PFSK-1 (cell line): Measurements from ENCODE around the gene PMCH.

ENCODE experiments used
- FOXP2 ChIP-seq: optimal IDR thresholded peaks from 2 replicates; pipeline ENCODE3; 2011; ENCODE audit warnings: borderline replicate concordance, control low read depth, inconsistent platforms; ENCODE audit not compliant: insufficient read depth; ENCODE audit errors: extremely low read length, extremely low read depth
- POLR2AphosphoS5 ChIP-seq: IDR thresholded peaks from 2 replicates; pipeline ENCODE4 v1.6.1; 2012; ENCODE audit warnings: low read depth, mild to moderate bottlenecking, control low read depth, low read length, moderate library complexity
- SIN3A ChIP-seq: IDR thresholded peaks from 2 replicates; pipeline ENCODE4 v1.6.1; 2012; ENCODE audit warnings: mild to moderate bottlenecking, low read length, moderate library complexity, borderline replicate concordance; ENCODE audit not compliant: insufficient read depth
- TAF1 ChIP-seq: IDR thresholded peaks from 2 replicates; pipeline ENCODE4 v1.6.1; 2012; ENCODE audit warnings: low read length, control low read depth, borderline replicate concordance; ENCODE audit not compliant: insufficient read depth
- TF ChIP-seq, protein P1 (sequence below), 2 experiments: IDR thresholded peaks; 2 replicates each; pipeline versions ENCODE4 v1.6.1 to v1.8.0; 2011 to 2012; ENCODE audit warnings: low read depth in 2 of 2, low read length in 2 of 2, control low read depth in 1 of 2, inconsistent platforms in 1 of 2, mild to moderate bottlenecking in 1 of 2, moderate library complexity in 1 of 2; ENCODE audit not compliant: insufficient read depth in 1 of 2

PMCH gene

GRCh38 chr12:102201436-102202061 lies 3.9 kb upstream of the PMCH start:
- TF ChIP-seq TAF1 = no peak
- TF ChIP-seq, protein P1, sequence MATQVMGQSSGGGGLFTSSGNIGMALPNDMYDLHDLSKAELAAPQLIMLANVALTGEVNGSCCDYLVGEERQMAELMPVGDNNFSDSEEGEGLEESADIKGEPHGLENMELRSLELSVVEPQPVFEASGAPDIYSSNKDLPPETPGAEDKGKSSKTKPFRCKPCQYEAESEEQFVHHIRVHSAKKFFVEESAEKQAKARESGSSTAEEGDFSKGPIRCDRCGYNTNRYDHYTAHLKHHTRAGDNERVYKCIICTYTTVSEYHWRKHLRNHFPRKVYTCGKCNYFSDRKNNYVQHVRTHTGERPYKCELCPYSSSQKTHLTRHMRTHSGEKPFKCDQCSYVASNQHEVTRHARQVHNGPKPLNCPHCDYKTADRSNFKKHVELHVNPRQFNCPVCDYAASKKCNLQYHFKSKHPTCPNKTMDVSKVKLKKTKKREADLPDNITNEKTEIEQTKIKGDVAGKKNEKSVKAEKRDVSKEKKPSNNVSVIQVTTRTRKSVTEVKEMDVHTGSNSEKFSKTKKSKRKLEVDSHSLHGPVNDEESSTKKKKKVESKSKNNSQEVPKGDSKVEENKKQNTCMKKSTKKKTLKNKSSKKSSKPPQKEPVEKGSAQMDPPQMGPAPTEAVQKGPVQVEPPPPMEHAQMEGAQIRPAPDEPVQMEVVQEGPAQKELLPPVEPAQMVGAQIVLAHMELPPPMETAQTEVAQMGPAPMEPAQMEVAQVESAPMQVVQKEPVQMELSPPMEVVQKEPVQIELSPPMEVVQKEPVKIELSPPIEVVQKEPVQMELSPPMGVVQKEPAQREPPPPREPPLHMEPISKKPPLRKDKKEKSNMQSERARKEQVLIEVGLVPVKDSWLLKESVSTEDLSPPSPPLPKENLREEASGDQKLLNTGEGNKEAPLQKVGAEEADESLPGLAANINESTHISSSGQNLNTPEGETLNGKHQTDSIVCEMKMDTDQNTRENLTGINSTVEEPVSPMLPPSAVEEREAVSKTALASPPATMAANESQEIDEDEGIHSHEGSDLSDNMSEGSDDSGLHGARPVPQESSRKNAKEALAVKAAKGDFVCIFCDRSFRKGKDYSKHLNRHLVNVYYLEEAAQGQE (IDR thresholded peaks at IDR 0.05; ENCODE audit: insufficient read depth in 1 of 2, low read depth in 2 of 2, low read length in 2 of 2) = no peak
- no peak for TF ChIP-seq POLR2AphosphoS5
- no peak for TF ChIP-seq FOXP2

GRCh38 chr12:102195826-102196225 lies 1.8 kb downstream of the PMCH start:
- no peak for TF ChIP-seq POLR2AphosphoS5

DNA sequence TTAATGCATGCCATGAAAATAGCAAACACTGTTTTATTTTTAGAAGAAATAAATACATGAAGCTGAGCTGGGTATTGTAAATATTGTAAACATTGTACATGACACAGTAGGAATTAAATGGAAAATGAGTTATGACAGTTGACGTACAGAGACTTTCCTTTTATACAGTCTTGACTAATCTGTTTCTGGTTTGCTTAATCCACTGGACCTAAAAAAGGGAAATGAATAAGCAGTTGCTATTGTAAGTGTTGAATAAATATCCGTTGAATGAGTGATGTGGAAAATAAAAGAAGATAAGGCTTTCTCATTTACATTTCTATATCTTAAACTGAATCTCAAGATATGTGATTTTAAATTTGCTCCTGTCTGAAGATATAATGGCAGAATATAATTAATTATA lies 15.0 kb downstream of the PMCH start:
- TF ChIP-seq FOXP2 (no peak), SIN3A (no peak), TAF1 (no peak), POLR2AphosphoS5 (no peak)
- TF ChIP-seq, protein P1 (IDR thresholded peaks at IDR 0.05; ENCODE audit: insufficient read depth in 1 of 2, low read depth in 2 of 2, low read length in 2 of 2) = no peak

DNA sequence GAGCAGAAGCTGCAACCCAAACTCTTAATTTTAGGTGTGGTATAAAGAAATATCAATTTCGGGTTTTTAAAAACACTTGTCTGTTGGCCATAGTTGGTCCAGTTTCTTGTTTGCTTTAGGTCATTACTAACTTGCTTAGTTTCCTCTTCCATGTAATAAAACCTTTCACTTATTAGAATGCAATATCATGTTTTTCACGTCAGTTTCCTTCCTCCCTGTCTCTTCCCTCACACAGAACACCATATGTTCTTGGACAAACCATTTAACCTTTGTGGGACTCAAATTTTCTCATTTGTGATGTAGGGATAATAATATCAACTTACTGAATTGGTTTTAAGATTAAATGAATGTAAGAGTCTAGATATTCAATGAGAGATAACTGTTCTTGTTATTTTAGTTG lies 22.9 kb downstream of the PMCH start:
- TF ChIP-seq, protein P1 (IDR thresholded peaks at IDR 0.05; ENCODE audit: insufficient read depth in 1 of 2, low read depth in 2 of 2, low read length in 2 of 2) = no peak
- TF ChIP-seq POLR2AphosphoS5 = no peak
- no peak for TF ChIP-seq FOXP2
- TF ChIP-seq TAF1 = no peak
- no peak for TF ChIP-seq SIN3A

- TF ChIP-seq POLR2AphosphoS5 = no peak
- no peak for TF ChIP-seq FOXP2
- no peak for TF ChIP-seq TAF1
- no peak for TF ChIP-seq SIN3A
- TF ChIP-seq, protein P1 (IDR thresholded peaks at IDR 0.05; ENCODE audit: insufficient read depth in 1 of 2, low read depth in 2 of 2, low read length in 2 of 2) = no peak
These were observed 23.5 kb downstream of the PMCH start for GRCh38 chr12:102174117-102174516.
